HepG2 (cell line): ENCODE measurements around the gene ECE2. TPM values are rescaled to one million over a fixed set of nuclear protein-coding genes. Genes with fewer than 3 reads are reported as not detected.
A peak's percentile ranks its signal among the peaks of the same experiment; 100 is the strongest.

Experiments used
- ATAC-seq: fragments of 200-7000 bp; cut with Tn5 transposase; 3 replicates; pipeline ENCODE4 v1.9.1; 2020; ENCODE audit warnings: mild to moderate bottlenecking, moderate library complexity
- BruUV-seq: library from RNA; stranded (reverse); fragments of 400-500 nt; replicated peaks from 2 replicates; lab custom pipeline; 2021; lab: Mats Ljungman, UMichigan
- CTCF ChIA-PET: fragments of 300-600 bp; formaldehyde crosslinking; extraction: SDS; loops from one replicate; lab custom pipeline; 2021; ENCODE audit warnings: low total read pairs, inconsistent platforms, low intra/inter-chr PET ratio; lab: Yijun Ruan, JAX
- POLR2A ChIA-PET: fragments of 350-600 bp; sonication (Branson Sonifier 250); formaldehyde crosslinking; loops from one replicate; lab custom pipeline; 2020; ENCODE audit warnings: antibody characterized with exemption, inconsistent platforms; lab: Yijun Ruan, JAX
- DNase-seq: peaks from one replicate; pipeline ENCODE4 v3.0.0-alpha.2; 2015; ENCODE audit warnings: low spot score
- FAIRE-seq: peaks from 3 replicates; lab custom pipeline; 2011; peaks lifted over from hg19 to GRCh38; lab: Jason Lieb, UNC
- H2AFZ ChIP-seq: one replicate; pipeline ENCODE4 v1.6.1; 2011; ENCODE audit warnings: low read length, inconsistent platforms
- H3K27ac ChIP-seq: fragments of 300-600 bp; 3 replicates; pipeline ENCODE4 v1.8.0; 2011; ENCODE audit warnings: mixed run types, mild to moderate bottlenecking, mixed read lengths, low read length, inconsistent platforms; ENCODE audit not compliant: insufficient read depth; ENCODE audit errors: extremely low read length
- H3K27me3 ChIP-seq, 2 experiments: fragments of 200-600 bp in 1 of 2; 2 replicates in 1 of 2; 3 replicates in 1 of 2; pipeline versions ENCODE4 v1.6.0 to v1.8.0; 2011; ENCODE audit warnings: low read length in 2 of 2, mild to moderate bottlenecking in 2 of 2, moderate library complexity in 2 of 2, inconsistent platforms in 1 of 2; ENCODE audit not compliant: insufficient read depth in 2 of 2, control insufficient read depth in 1 of 2
- H3K36me3 ChIP-seq, 2 experiments: fragments of 200-600 bp in 1 of 2; replicated peaks in 1 of 2; 2 replicates in 1 of 2; 3 replicates in 1 of 2; pipeline versions ENCODE4 v1.5.1 to v1.8.0; 2011; ENCODE audit warnings: low read length in 2 of 2, inconsistent platforms in 1 of 2; ENCODE audit not compliant: insufficient read depth in 2 of 2, control insufficient read depth in 1 of 2
- H3K4me1 ChIP-seq: 2 replicates; pipeline ENCODE4 v1.5.1; 2012; ENCODE audit warnings: low read length, inconsistent platforms; ENCODE audit not compliant: insufficient read depth
- H3K4me2 ChIP-seq: 2 replicates; pipeline ENCODE4 v1.6.0; 2011; ENCODE audit warnings: low read depth, low read length, inconsistent platforms
- H3K4me3 ChIP-seq, 3 experiments: fragments of 200-600 bp in 1 of 3; sonication (generic), shearing (Covaris generic) in 1 of 3; replicated peaks in 1 of 3; 2 replicates each; pipeline ENCODE4 v1.5.1; 2011 to 2016; ENCODE audit warnings: low read length in 3 of 3, inconsistent platforms in 2 of 3, low read depth in 2 of 3, mild to moderate bottlenecking in 2 of 3, control low read depth in 1 of 3, mixed read lengths in 1 of 3; ENCODE audit not compliant: insufficient read depth in 1 of 3
- H3K79me2 ChIP-seq: one replicate; pipeline ENCODE4 v1.6.1; 2011; ENCODE audit warnings: low read length, inconsistent platforms; ENCODE audit not compliant: insufficient read depth
- H3K9ac ChIP-seq: 2 replicates; pipeline ENCODE4 v1.6.0; 2011; ENCODE audit warnings: mild to moderate bottlenecking, low read depth, low read length, inconsistent platforms; ENCODE audit not compliant: insufficient read depth
- H3K9me3 ChIP-seq: 2 replicates; pipeline ENCODE4 v1.5.1; 2012; ENCODE audit warnings: mild to moderate bottlenecking, low read length
- H4K20me1 ChIP-seq: 2 replicates; pipeline ENCODE4 v1.6.0; 2011; ENCODE audit warnings: inconsistent platforms, mild to moderate bottlenecking, low read length, moderate library complexity; ENCODE audit not compliant: insufficient read depth
- ATF3 ChIP-seq: sonication (generic); formaldehyde crosslinking; IDR thresholded peaks from 2 replicates; pipeline ENCODE4 v1.4.0; 2020; ENCODE audit warnings: missing genetic modification reagents
- CTCF ChIP-seq: sonication (generic); formaldehyde crosslinking; IDR thresholded peaks from 2 replicates; pipeline ENCODE4 v1.5.0; 2020; ENCODE audit warnings: mild to moderate bottlenecking, missing genetic modification reagents, moderate library complexity
- GABPB1 ChIP-seq: IDR thresholded peaks from 2 replicates; pipeline ENCODE4 v1.6.1; 2016; ENCODE audit warnings: mild to moderate bottlenecking, missing genetic modification reagents, moderate library complexity, missing compliant biosample characterization
- IRX3 ChIP-seq: sonication (generic); formaldehyde crosslinking; IDR thresholded peaks from 2 replicates; pipeline ENCODE4 v1.8.1; 2023; ENCODE audit warnings: mild to moderate bottlenecking, low read depth, missing genetic modification reagents, borderline replicate concordance
- NRL ChIP-seq: sonication (generic); formaldehyde crosslinking; IDR thresholded peaks from 2 replicates; pipeline ENCODE4 v1.5.0; 2020; ENCODE audit warnings: missing genetic modification reagents, mild to moderate bottlenecking, moderate library complexity, borderline replicate concordance
- RELA ChIP-seq: sonication (generic); formaldehyde crosslinking; IDR thresholded peaks from 2 replicates; pipeline ENCODE4 v1.4.0; 2020; ENCODE audit warnings: missing genetic modification reagents
- SRY ChIP-seq: sonication (generic); formaldehyde crosslinking; IDR thresholded peaks from 2 replicates; pipeline ENCODE4 v1.8.0; 2022; ENCODE audit warnings: mild to moderate bottlenecking, missing genetic modification reagents
- ZBTB1 ChIP-seq: sonication (generic); formaldehyde crosslinking; IDR thresholded peaks from 2 replicates; pipeline ENCODE4 v1.4.0; 2020; ENCODE audit warnings: missing genetic modification reagents, borderline replicate concordance
- ZBTB26 ChIP-seq: IDR thresholded peaks from 2 replicates; pipeline ENCODE4 v1.6.1; 2016; ENCODE audit warnings: missing compliant biosample characterization, missing genetic modification reagents, borderline replicate concordance
- ZNF33A ChIP-seq: sonication (generic); formaldehyde crosslinking; IDR thresholded peaks from 2 replicates; pipeline ENCODE4 v1.5.1; 2020; ENCODE audit warnings: missing genetic modification reagents, mild to moderate bottlenecking, moderate library complexity, borderline replicate concordance
- ZNF354B ChIP-seq: sonication (generic); formaldehyde crosslinking; IDR thresholded peaks from 2 replicates; pipeline ENCODE4 v1.8.0; 2022; ENCODE audit warnings: mild to moderate bottlenecking, missing genetic modification reagents
- ZNF543 ChIP-seq: sonication (generic); formaldehyde crosslinking; IDR thresholded peaks from 2 replicates; pipeline ENCODE4 v1.4.0; 2020; ENCODE audit warnings: mild to moderate bottlenecking, missing genetic modification reagents
- ZNF567 ChIP-seq: sonication (generic); formaldehyde crosslinking; IDR thresholded peaks from 2 replicates; pipeline ENCODE4 v1.8.1; 2023; ENCODE audit warnings: mild to moderate bottlenecking, missing genetic modification reagents, borderline replicate concordance
- ZNF574 ChIP-seq: sonication (generic); formaldehyde crosslinking; IDR thresholded peaks from 2 replicates; pipeline ENCODE4 v1.4.0; 2020; ENCODE audit warnings: missing genetic modification reagents
- ZNF644 ChIP-seq: IDR thresholded peaks from 2 replicates; pipeline ENCODE4 v1.6.1; 2016; ENCODE audit warnings: low read depth
- ZNF782 ChIP-seq: sonication (generic); formaldehyde crosslinking; IDR thresholded peaks from 2 replicates; pipeline ENCODE4 v1.4.0; 2020; ENCODE audit warnings: missing genetic modification reagents, mild to moderate bottlenecking, borderline replicate concordance
- ZNF883 ChIP-seq: sonication (generic); formaldehyde crosslinking; IDR thresholded peaks from 2 replicates; pipeline ENCODE4 v1.5.1; 2020; ENCODE audit warnings: mild to moderate bottlenecking, missing genetic modification reagents; ENCODE audit errors: not compliant biosample characterization
- WGBS: methylation state at CpG from one replicate; pipeline ENCODE4 v1.1.6; 2017; ENCODE audit warnings: low lambda C conversion rate; 5-methylcytosine and 5-hydroxymethylcytosine counted together
- in situ Hi-C: cut with HindIII; loops from 2 replicates; pipeline ENCODE4 v1.10.0; 2017; ENCODE audit warnings: low pct_unique_long_range_greater_than_20kb; ENCODE audit not compliant: extremely low pct_ligation_motif_present
- intact Hi-C: fragments of 100-400 bp; cut with micrococcal nuclease; formaldehyde crosslinking; loops from one replicate; pipeline ENCODE4 v1.10.0; 2022; ENCODE audit not compliant: unreplicated experiment
- polyA plus RNA-seq, 8 experiments: library from polyadenylated mRNA; depleted of rRNA in 3 of 8; stranded (reverse) in 7 of 8; unstranded in 1 of 8; fragments of >200 nt; fragmentation: Illumina TruSeq in 4 of 8; extraction: Trizol in 4 of 8; gene quantifications; 2 replicates each; pipeline versions ENCODE4 v1.2.1 to v1.2.3, GENCODE V29; 2011 to 2016; ENCODE audit warnings: low read depth in 4 of 8, missing spikeins in 1 of 8, mixed read lengths in 1 of 8; ENCODE audit not compliant: insufficient read depth in 1 of 8
- total RNA-seq, 5 experiments: library from RNA; depleted of rRNA; stranded (reverse); fragments of >200 nt; fragmentation: Illumina TruSeq; extraction: Trizol; gene quantifications; 2 replicates each; pipeline ENCODE4 v1.2.3, GENCODE V29; 2016; ENCODE audit warnings: low read depth in 1 of 5

Gene ECE2
- total and polyA plus RNA-seq, 2 of the 13 experiments (the other 11 are each of a cell fraction or from before 2014, with no cell fraction given): not detected

- peaks cover 9 to 33% of the 10 kb centered on the region in 2 experiments; a peak in 3 of 5 replicates for H3K36me3 ChIP-seq
- ChIA-PET CTCF (interaction anchor here (0.6 kb wide), 1 partner anchor 103 kb away, joined by 3 read pairs; no protein-coding TSS in a partner anchor), POLR2A (interaction anchor here (0.7 to 1.9 kb wide), 8 partner anchors 9 to 158 kb away, joined by 3 to 10 read pairs (median 4); partner anchors contain the start of gene FAM131A)
- no peaks in the 10 kb centered on the region for H3K9me3 ChIP-seq
- WGBS: 0% methylated on average over 10 of the region's 89 CpGs
- in situ Hi-C loops: no loop called here
- peaks cover 44% of the 10 kb centered on the region for H3K4me1 ChIP-seq
- peaks cover 30% of the 10 kb centered on the region for H4K20me1 ChIP-seq
- peak; percentile 60 for ATAC-seq
- H3K27ac ChIP-seq: peak overlapping the region; percentile 91
- H3K79me2 ChIP-seq: peaks cover 51% of the 10 kb centered on the region
- peak overlapping the region; percentile 98 for H3K9ac ChIP-seq
- no peaks in the 10 kb centered on the region; a peak in 1 of 5 replicates for H3K27me3 ChIP-seq
- H3K4me3 ChIP-seq: peak overlapping the region; percentile 68 to 93 (median 86)
- peak overlapping the region; percentile 94 for H3K4me2 ChIP-seq
- no peak for FAIRE-seq
- no peak overlapping the region for H2AFZ ChIP-seq
- TSS peak; percentile 71 for BruUV-seq
- intact Hi-C loops: no loop called here
- peak; percentile 48 for DNase-seq
- TF ChIP-seq ZNF782 (CRISPR knock-in tag) (0 out of 2 replicates have a peak, but pooled peaks have one; percentile 60), ZNF644 (CRISPR knock-in tag) (no peak), ZNF567 (CRISPR knock-in tag) (no peak), ZNF543 (CRISPR knock-in tag) (no peak), ZNF574 (CRISPR knock-in tag) (no peak), ZNF33A (CRISPR knock-in tag) (no peak), ZBTB26 (CRISPR knock-in tag) (no peak), ZNF354B (CRISPR knock-in tag) (no peak), ZNF883 (CRISPR knock-in tag) (peak; percentile 46), NRL (no peak), RELA (CRISPR knock-in tag) (no peak), ZBTB1 (no peak), GABPB1 (CRISPR knock-in tag) (peak; percentile 63; the same call in 1 of the 2 replicates), SRY (CRISPR knock-in tag) (0 out of 2 replicates have a peak, but pooled peaks have one; percentile 50), IRX3 (CRISPR knock-in tag) (peak; percentile 79), ATF3 (CRISPR knock-in tag) (no peak), CTCF (CRISPR knock-in tag) (no peak)
Measured at GRCh38 chr3:184314700-184315542, 39.1 kb downstream of the ECE2 start.
